ENCODE results near the gene RAC2.

RAC2 gene

GRCh38 chr22:37215890-37216289 lies 28.2 kb downstream of the RAC2 start:
- no peak for DNase-seq

- DNase-seq, result no peak
Observed at GRCh38 chr22:37214731-37215030, 29.4 kb downstream of the RAC2 start.

DNA sequence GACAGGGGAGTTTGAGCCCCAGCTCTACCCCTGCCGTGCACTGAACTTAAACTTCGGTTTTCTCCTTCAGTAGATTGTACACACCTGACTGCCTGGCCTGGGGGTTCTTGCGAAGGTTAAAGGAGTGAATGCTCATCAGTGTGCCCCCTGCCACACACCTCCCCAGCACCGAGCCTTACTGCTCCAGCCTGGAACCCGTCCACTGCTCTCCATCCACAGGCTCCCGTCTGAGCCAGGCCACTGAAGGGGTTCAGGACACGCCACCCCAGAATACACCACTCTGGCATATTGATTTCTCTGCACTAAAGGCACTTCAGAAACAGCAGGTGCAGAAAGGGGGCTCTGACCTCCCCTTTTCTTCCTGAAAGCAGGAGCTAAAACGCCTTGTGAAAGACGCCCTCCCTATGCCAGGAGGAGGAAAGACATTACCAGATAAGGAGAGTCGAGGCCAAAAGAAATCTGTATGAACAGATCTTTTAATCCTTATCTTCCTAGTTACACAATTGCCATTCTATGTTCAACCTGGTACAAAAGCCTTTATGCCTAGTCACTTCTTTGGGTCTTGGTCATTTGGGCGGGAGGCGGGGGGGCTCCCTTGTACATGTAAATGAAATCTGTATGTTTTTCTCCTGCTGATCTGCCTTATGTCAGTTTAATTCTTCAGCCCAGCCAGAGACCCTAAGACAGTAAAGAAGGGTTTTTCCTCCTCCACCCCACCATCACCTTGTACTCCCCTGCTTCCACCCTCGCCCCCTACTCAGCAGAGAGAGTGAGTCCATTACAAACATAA lies 29.9 kb downstream of the RAC2 start:
- DNase-seq, result no peak

GRCh38 chr22:37213218-37213855 lies 30.7 kb downstream of the RAC2 start:
- no peak for DNase-seq

GRCh38 chr22:37212174-37212906 lies 31.7 kb downstream of the RAC2 start, which contains the start of gene SSTR3:
TSS of gene SSTR3 (minus strand) at chr22:37212477. CDS start at chr22:37207803, 4,674 bp downstream.
- no peak for DNase-seq

DNA sequence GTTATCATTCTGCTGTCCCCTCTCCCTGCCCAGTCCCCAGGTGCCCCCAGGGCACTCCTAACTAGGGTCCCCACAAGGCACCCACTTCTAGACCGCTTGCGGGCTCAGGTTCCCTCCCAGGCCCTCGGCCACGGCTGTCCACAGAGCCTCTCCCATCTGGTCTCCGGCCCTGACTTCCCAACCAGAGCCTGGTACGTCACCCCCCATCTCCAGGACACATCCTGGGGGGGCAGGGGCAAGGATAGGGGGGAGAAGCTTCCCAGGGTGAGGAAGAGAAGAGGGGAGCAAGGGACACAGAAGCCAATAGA lies 32.2 kb downstream of the RAC2 start:
- DNase-seq, result no peak

GRCh38 chr22:37211075-37211865 lies 32.8 kb downstream of the RAC2 start:
- DNase-seq, result no peak

DNA sequence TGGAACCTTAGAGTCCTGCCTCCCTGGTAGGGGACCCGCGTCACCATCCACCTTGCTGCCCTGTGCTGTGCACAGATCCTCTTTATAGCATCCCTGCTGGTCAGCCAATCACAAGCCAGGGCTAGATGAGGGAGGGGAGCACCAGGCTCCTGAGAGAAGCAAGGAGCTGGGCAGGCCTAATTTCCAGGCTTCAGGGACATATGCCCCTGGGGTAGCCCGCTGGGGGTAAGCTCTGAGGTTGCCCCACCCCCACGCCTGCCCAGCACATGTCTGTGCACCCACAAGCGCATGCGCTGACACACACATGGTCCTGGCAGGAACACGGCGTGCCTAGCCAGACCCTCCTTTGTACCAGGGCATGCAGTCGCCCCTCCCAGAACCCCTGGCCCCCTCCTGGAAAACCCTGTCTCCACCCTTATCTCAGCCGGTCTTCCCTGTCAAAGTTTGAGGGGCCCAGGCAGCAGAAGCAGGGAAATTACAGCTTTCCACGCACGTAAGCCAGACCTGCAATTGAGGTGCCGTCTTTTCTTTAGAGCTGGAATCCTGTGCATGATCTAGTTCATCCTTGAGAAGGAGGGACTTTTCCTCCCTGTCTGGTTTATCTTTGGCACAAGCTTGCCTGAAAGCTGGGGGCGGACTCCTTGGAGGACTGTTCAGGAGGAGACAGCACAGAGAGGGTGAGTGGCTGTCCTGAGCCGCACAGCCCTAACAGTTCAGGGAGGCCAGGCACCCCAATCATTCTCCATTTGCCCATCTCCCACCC lies 33.8 kb downstream of the RAC2 start:
- DNase-seq, result no peak

DNA sequence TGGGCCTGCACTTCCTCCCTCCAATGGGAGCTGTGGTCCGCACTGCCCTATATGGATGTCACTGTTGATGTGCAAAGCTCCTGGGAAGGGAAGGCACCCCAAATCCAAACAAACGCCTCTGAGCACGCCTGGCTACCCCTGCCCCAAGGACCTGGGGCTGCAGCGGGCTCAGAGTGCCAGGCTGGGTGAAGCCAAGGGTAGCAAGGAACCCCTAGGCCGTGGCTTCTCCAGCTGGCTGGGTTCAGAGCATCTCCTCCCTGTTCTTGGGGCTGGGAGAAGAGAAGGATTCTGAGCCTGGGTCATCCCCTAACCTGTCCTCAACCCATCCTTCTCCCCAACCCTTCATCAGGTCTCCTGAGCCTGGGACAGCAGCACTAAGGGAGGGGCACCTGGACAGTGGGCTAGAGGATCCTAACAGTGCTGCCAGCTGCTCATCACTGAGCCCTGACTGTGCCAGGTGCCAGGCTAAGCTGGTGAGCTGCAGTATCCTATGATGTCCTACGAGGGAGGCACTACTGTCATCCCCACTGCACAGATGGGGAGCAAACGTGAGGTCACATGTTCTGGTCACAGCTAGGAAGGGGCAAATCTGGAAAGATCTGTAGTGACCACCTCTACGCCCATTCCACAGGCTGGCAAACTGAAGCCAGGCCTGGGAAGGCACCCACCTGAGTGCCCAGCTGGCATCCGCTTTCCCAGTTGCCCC lies 34.8 kb downstream of the RAC2 start:
- no peak for DNase-seq

DNA sequence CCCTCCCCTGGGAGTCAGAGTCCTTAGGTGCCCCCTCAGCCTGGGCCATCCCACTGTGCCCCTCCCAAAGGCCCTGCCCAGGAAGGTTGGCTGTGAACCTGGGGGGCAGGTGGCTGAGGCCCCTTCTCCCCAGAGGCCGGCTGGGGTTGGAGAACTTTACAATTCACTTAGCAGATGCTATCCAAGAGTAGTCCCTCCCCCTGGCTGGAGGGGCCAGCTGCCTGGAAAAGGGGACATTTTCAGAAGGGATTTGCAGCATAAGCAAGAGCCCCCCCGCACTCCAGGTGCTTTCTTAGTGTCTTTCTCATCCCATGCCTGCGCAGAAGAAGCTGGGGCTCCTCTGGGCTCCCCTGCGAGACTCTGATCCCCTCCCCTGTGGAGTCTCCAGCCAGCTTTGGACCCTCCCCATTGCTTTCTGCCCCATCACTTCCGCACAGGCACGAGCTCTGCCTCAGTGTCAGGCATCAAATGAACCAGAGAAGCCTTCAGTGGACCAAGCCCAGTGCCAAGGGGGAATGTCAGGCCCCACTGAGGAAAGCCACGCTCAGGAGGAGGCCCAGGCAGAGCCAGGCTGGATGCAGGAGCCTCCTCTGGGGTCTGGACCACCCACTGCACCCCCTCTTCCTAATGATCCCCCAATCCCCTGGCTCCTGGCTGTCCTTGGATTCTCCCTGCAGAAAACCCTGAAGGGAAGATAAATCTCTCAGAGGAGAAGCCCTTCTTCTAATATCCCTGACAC lies 35.5 kb downstream of the RAC2 start:
- DNase-seq, result no peak

DNA sequence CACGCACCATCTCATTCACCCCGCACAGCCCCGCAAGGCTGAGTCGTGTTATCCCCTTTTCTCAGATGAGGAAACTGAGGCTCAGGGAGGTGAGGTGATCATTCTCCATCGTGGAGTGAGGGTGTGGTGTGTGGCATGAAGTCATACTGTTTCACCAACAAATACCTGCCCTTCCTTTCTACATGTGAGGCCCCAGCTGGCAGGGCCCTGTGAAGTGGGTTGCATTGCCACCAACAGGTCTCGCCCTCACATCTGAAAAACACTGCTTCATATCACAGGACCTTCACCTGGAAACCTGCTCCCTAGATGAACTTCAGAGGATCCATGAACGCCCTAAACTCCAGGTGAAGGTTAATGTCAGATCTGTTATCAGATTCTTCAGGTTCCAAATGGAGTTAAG lies 36.1 kb downstream of the RAC2 start:
- DNase-seq, result no peak

DNA sequence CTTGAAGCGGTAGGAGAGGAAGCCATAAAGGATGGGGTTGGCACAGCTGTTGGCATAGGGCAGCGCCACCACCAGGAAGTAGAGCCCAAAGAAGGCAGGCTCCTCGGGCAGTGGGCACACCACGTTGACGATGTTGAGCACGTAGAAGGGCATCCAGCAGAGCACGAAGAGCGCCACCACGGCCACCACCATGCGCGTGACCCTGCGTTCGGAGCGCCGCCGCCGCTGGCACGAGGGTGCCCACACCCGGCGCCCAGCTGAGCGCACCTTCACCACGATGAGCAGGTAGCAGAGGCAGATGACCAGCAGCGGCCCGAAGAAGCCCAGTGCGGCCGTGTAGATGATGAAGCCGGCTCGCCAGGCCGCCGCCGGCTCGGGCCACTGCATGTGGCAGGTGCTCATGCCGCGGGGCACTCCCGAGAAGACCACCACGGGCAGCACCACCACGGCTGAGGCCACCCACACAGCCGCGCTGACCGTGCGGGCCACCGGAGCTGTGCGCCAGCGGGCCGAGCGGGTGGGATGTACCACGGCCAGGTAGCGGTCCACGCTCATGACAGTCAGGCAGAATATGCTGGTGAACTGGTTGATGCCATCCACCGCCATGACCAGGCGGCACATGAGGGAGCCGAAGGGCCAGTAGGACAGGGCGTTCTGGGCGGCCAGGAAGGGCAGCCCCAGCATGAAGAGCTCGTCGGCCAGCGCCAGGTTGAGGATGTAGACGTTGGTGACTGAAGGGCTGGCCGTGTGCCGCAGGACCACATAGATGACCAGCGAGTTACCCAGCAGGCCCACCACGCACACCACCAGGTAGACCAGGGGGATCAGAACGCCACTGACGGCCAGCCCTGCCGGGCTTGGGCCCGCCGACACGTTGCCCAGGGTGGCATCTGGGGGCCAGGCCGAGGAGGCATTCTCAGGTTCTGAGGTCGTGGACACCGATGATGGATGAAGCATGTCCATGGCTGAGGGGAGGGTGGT lies 36.9 kb downstream of the RAC2 start:
- no peak for DNase-seq

- DNase-seq, result no peak
Observed at GRCh38 chr22:37206118-37206840, 37.8 kb downstream of the RAC2 start.

GRCh38 chr22:37205046-37205445 lies 39.0 kb downstream of the RAC2 start:
- DNase-seq, result no peak

DNA sequence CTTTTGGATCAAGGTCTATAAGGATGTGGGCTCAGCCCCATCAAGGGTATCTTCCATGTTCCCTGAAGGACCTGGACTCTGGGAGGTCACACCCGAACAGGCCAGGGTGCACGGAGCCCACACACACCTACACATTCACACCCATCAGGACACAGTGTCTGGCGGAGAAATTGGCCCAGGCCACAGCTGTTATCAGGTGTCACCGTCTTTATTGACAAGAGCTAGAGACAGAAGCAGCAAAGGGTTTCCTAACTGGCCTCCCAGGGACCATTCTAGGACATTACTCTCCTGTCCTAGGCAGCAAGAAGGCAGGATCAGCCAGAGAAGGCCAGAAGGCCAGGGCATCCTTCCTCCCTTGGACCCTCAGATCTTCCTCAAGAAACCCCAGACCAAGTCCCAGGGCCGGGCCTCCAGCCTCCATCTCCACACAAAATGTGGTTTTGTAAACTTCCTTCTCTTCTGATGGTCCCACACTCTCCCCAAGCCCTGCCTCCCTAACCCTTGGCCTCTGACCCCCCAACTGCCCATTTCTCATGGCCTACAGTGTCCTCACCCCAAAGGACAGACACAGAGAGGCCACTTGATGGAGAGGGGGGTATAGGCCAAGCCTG lies 39.9 kb downstream of the RAC2 start:
- DNase-seq, result no peak

DNA sequence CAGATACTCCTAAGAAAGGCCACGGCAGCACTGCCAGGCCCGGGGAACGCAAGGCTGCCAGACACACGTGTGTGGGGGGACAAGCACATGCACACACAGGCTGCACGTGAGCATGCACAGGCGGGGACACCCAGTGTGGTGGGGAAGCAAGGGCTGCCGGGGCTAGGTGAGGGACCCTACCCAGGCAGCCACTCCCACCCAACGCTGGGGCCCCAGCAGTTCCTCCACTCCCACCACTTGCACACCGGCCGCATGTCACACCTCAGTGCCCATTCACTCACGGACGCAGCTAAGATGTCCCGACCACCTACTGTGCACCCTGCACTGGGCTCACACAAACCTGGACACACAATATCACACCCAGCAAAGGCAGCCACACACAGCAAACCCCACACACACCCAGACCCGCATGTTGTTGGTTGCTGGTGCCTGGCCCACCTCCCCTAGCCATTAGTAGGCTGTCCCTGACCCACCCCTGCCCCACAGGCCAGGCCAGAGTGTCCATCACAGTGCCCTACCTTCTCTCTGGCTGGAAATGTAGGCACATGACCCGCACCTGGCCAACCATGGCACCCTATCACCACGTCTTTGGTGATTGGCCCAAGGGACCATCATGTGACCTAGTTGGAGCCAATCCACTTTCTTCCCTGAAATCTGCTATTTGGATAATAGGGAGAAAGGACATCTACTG lies 40.6 kb downstream of the RAC2 start:
- no peak for DNase-seq

GRCh38 chr22:37202716-37203115 lies 41.4 kb downstream of the RAC2 start:
- DNase-seq, result no peak

GRCh38 chr22:37202001-37202555 lies 42.0 kb downstream of the RAC2 start:
- no peak for DNase-seq
